HEK293 (cell line): ENCODE data around the gene TPH2.

Experiments
- CTCF ChIA-PET: fragments of 350-600 bp; formaldehyde crosslinking; extraction: SDS; loops from one replicate; lab custom pipeline; 2021; ENCODE audit warnings: antibody characterized with exemption; lab: Yijun Ruan, JAX
- POLR2A ChIA-PET: fragments of 300-600 bp; formaldehyde crosslinking; extraction: SDS; loops from one replicate; lab custom pipeline; 2020; ENCODE audit warnings: antibody characterized with exemption, inconsistent platforms; lab: Yijun Ruan, JAX
- H3K27ac ChIP-seq: fragments of 200-500 bp; sonication (Bioruptor generic); 2 replicates; pipeline ENCODE4 v1.5.1; 2014; ENCODE audit warnings: low read depth, low read length, control low read depth, inconsistent platforms; ENCODE audit errors: extremely low read depth
- H3K36me3 ChIP-seq, 2 experiments: fragments of 200-500 bp in 1 of 2; sonication (Bioruptor generic) in 1 of 2; 1 replicate in 1 of 2; 2 replicates in 1 of 2; pipeline ENCODE4 v1.5.1; 2014 to 2017; ENCODE audit warnings: inconsistent platforms in 2 of 2, low read length in 2 of 2; ENCODE audit not compliant: control insufficient read depth in 2 of 2, insufficient read depth in 1 of 2
- H3K4me1 ChIP-seq: fragments of 200-500 bp; sonication (Bioruptor generic); 2 replicates; pipeline ENCODE4 v1.5.1; 2014; ENCODE audit warnings: mild to moderate bottlenecking, low read length, inconsistent platforms; ENCODE audit not compliant: control insufficient read depth, insufficient read depth
- H3K4me3 ChIP-seq: 2 replicates; pipeline ENCODE4 v1.5.1; 2011; ENCODE audit warnings: low read depth, mild to moderate bottlenecking, control low read depth, low read length, moderate library complexity
- H3K9me3 ChIP-seq: fragments of 200-500 bp; sonication (Bioruptor generic); 2 replicates; pipeline ENCODE4 v1.5.1; 2014; ENCODE audit warnings: low read depth, low read length, inconsistent platforms; ENCODE audit not compliant: control insufficient read depth, insufficient read depth
- GLI2 ChIP-seq: fragments of 450-650 bp; formaldehyde crosslinking; IDR thresholded peaks from 2 replicates; pipeline ENCODE4; 2017; ENCODE audit warnings: missing biosample characterization, missing genetic modification characterization, low read depth, borderline replicate concordance
- HOXD13 ChIP-seq: sonication (generic); formaldehyde crosslinking; IDR thresholded peaks from 2 replicates; pipeline ENCODE4 v1.8.0; 2022; ENCODE audit warnings: missing genetic modification reagents, borderline replicate concordance
- OSR2 ChIP-seq: fragments of 450-650 bp; formaldehyde crosslinking; IDR thresholded peaks from 2 replicates; pipeline ENCODE4 v1.5.1; 2016; ENCODE audit warnings: missing biosample characterization, missing genetic modification characterization
- RBAK ChIP-seq: fragments of 450-650 bp; formaldehyde crosslinking; IDR thresholded peaks from 2 replicates; pipeline ENCODE4 v1.5.1; 2016; ENCODE audit warnings: missing biosample characterization, missing genetic modification characterization
- SETDB1 ChIP-seq: IDR thresholded peaks from one replicate; pipeline ENCODE4 v1.6.1; 2017; ENCODE audit warnings: mild to moderate bottlenecking, low read length, moderate library complexity, mixed read lengths; ENCODE audit not compliant: insufficient read length
- TRIM28 ChIP-seq: IDR thresholded peaks from 2 replicates; pipeline ENCODE4 v1.6.1; 2011; ENCODE audit warnings: low read length, control low read depth, borderline replicate concordance
- ZBTB7A ChIP-seq: fragments of 450-650 bp; formaldehyde crosslinking; IDR thresholded peaks from 2 replicates; pipeline ENCODE4 v1.5.1; 2016; ENCODE audit warnings: low read depth, missing biosample characterization, missing genetic modification characterization
- ZIC2 ChIP-seq: fragments of 450-650 bp; formaldehyde crosslinking; IDR thresholded peaks from 2 replicates; pipeline ENCODE4 v1.5.1; 2016; ENCODE audit warnings: missing biosample characterization, missing genetic modification characterization
- ZNF112 ChIP-seq: fragments of 450-650 bp; formaldehyde crosslinking; IDR thresholded peaks from 2 replicates; pipeline ENCODE4 v1.5.0; 2017; ENCODE audit warnings: missing biosample characterization, missing genetic modification characterization
- ZNF121 ChIP-seq: fragments of 450-650 bp; formaldehyde crosslinking; IDR thresholded peaks from 2 replicates; pipeline ENCODE4 v1.5.1; 2016; ENCODE audit warnings: missing biosample characterization, missing genetic modification characterization
- ZNF174 ChIP-seq: fragments of 450-650 bp; formaldehyde crosslinking; IDR thresholded peaks from 2 replicates; pipeline ENCODE4 v1.5.0; 2017; ENCODE audit warnings: missing biosample characterization, mild to moderate bottlenecking, missing genetic modification characterization
- ZNF2 ChIP-seq: fragments of 450-650 bp; formaldehyde crosslinking; IDR thresholded peaks from 2 replicates; pipeline ENCODE4 v1.5.1; 2016; ENCODE audit warnings: missing biosample characterization, missing genetic modification characterization
- ZNF335 ChIP-seq: fragments of 450-650 bp; formaldehyde crosslinking; conservative IDR thresholded peaks from 2 replicates; pipeline ENCODE4 v1.5.1; 2016; ENCODE audit warnings: missing biosample characterization, missing genetic modification characterization
- ZNF350 ChIP-seq: fragments of 450-650 bp; formaldehyde crosslinking; IDR thresholded peaks from 2 replicates; pipeline ENCODE4 v1.5.0; 2017; ENCODE audit warnings: missing biosample characterization, mild to moderate bottlenecking, missing genetic modification characterization
- ZNF394 ChIP-seq: fragments of 450-650 bp; formaldehyde crosslinking; IDR thresholded peaks from 2 replicates; pipeline ENCODE4 v1.5.1; 2016; ENCODE audit warnings: missing biosample characterization, missing genetic modification characterization, mild to moderate bottlenecking, moderate library complexity, borderline replicate concordance
- ZNF510 ChIP-seq: fragments of 450-650 bp; formaldehyde crosslinking; IDR thresholded peaks from 2 replicates; pipeline ENCODE4 v1.5.1; 2018; ENCODE audit warnings: mild to moderate bottlenecking, missing genetic modification characterization, missing biosample characterization; ENCODE audit not compliant: insufficient replicate concordance
- ZNF585B ChIP-seq: fragments of 450-650 bp; formaldehyde crosslinking; IDR thresholded peaks from 2 replicates; pipeline ENCODE4 v1.5.1; 2016; ENCODE audit warnings: missing biosample characterization, missing genetic modification characterization
- ZNF629 ChIP-seq: fragments of 450-650 bp; formaldehyde crosslinking; IDR thresholded peaks from 2 replicates; pipeline ENCODE4 v1.5.1; 2017; ENCODE audit warnings: missing biosample characterization, missing genetic modification characterization
- ZNF670 ChIP-seq: fragments of 450-650 bp; formaldehyde crosslinking; IDR thresholded peaks from 2 replicates; pipeline ENCODE4 v1.5.1; 2016; ENCODE audit warnings: missing biosample characterization, missing genetic modification characterization, low read depth
- ZNF792 ChIP-seq: fragments of 450-650 bp; formaldehyde crosslinking; IDR thresholded peaks from 2 replicates; pipeline ENCODE4 v1.5.1; 2016; ENCODE audit warnings: missing biosample characterization, missing genetic modification characterization
- ZNF837 ChIP-seq: fragments of 450-650 bp; formaldehyde crosslinking; IDR thresholded peaks from 2 replicates; pipeline ENCODE4 v1.5.1; 2016; ENCODE audit warnings: missing biosample characterization, missing genetic modification characterization
- ZNF843 ChIP-seq: fragments of 450-650 bp; formaldehyde crosslinking; IDR thresholded peaks from 2 replicates; pipeline ENCODE4 v1.5.1; 2016; ENCODE audit warnings: missing biosample characterization, missing genetic modification characterization
- TF ChIP-seq, protein P1 (sequence below): fragments of 450-650 bp; formaldehyde crosslinking; IDR thresholded peaks from 2 replicates; pipeline ENCODE4 v1.5.1; 2016; ENCODE audit warnings: missing biosample characterization, missing genetic modification characterization
- TF ChIP-seq, protein P2 (sequence below): fragments of 450-650 bp; formaldehyde crosslinking; IDR thresholded peaks from 2 replicates; pipeline ENCODE4 v1.5.1; 2017; ENCODE audit warnings: missing biosample characterization, missing genetic modification characterization
- TF ChIP-seq, protein P3 (sequence below): fragments of 450-650 bp; formaldehyde crosslinking; IDR thresholded peaks from 2 replicates; pipeline ENCODE4 v1.5.1; 2016; ENCODE audit warnings: missing biosample characterization, missing genetic modification characterization
- TF ChIP-seq, protein P4 (sequence below): fragments of 450-650 bp; formaldehyde crosslinking; IDR thresholded peaks from 2 replicates; pipeline ENCODE4 v1.5.1; 2017; ENCODE audit warnings: missing biosample characterization, missing genetic modification characterization
- TF ChIP-seq, protein P5 (sequence below): fragments of 450-650 bp; formaldehyde crosslinking; IDR thresholded peaks from 2 replicates; pipeline ENCODE4 v1.5.1; 2016; ENCODE audit warnings: missing biosample characterization, missing genetic modification characterization

The TPH2 gene

DNA sequence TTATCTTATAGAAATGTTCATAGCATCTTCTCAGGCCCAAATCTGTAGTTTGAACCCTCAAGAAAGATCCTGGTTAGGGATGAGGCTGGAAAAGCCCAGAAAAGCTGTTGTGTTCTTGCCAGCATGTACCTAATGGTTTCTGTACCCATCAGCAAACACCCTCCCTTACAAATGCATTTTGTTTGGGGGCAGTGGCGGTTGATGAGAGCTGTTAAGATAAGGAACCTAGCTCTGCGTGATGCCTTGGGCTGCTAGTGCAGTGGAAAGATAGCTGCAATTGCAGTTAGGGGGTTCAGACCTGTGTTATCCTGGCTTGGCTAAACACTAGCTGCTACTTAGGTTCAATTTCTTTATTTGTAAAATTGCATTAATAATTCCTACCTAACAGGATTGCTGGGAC lies 3.6 kb downstream of the TPH2 start:
- Histone ChIP-seq H3K4me1 (no peaks in the 10 kb centered on the region), H3K36me3 (no peaks in the 10 kb centered on the region), H3K27ac (no peak overlapping the region), H3K4me3 (no peak overlapping the region), H3K9me3 (no peaks in the 10 kb centered on the region)
- TF ChIP-seq ZIC2 (tag by site-specific recombination): no peak
- TF ChIP-seq HOXD13: no peak
- no peak for TF ChIP-seq RBAK (tag by site-specific recombination)
- TF ChIP-seq ZNF510 (tag by site-specific recombination): no peak
- TF ChIP-seq TRIM28: no peak
- no peak for TF ChIP-seq ZNF335 (tag by site-specific recombination)
- no peak for TF ChIP-seq ZNF174 (tag by site-specific recombination)
- no peak for TF ChIP-seq ZNF792 (tag by site-specific recombination)
- TF ChIP-seq, protein P1, sequence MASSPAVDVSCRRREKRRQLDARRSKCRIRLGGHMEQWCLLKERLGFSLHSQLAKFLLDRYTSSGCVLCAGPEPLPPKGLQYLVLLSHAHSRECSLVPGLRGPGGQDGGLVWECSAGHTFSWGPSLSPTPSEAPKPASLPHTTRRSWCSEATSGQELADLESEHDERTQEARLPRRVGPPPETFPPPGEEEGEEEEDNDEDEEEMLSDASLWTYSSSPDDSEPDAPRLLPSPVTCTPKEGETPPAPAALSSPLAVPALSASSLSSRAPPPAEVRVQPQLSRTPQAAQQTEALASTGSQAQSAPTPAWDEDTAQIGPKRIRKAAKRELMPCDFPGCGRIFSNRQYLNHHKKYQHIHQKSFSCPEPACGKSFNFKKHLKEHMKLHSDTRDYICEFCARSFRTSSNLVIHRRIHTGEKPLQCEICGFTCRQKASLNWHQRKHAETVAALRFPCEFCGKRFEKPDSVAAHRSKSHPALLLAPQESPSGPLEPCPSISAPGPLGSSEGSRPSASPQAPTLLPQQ (tag by site-specific recombination): no peak
- TF ChIP-seq, protein P2, sequence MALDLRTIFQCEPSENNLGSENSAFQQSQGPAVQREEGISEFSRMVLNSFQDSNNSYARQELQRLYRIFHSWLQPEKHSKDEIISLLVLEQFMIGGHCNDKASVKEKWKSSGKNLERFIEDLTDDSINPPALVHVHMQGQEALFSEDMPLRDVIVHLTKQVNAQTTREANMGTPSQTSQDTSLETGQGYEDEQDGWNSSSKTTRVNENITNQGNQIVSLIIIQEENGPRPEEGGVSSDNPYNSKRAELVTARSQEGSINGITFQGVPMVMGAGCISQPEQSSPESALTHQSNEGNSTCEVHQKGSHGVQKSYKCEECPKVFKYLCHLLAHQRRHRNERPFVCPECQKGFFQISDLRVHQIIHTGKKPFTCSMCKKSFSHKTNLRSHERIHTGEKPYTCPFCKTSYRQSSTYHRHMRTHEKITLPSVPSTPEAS (tag by site-specific recombination): no peak
- no peak for TF ChIP-seq ZNF629
- TF ChIP-seq ZNF843 (tag by site-specific recombination): no peak
- ChIA-PET POLR2A (no interaction called here), CTCF (interaction anchor here (0.8 to 1.4 kb wide), 2 partner anchors 68 to 162 kb away, joined by 3 read pairs; no protein-coding TSS in a partner anchor)

DNA sequence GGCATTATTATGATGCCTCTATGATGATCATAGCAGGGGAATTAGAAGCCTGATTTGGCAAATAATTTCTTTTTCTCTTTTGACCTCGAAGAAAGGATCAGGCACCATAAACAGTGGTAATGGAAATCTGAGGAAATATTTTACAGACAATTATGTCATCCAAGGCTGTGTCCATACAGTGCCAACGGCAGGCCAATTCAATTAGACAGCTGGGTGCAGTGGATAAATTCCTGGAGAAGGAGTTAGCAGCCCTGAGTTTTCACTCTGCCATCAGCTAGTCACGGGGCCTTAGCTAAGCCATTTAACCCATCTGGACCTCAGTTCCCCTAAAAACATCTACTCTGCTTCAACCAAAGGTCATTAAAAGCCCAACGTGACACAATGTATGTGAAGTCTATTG lies 4.1 kb downstream of the TPH2 start:
- no peaks in the 10 kb centered on the region for H3K9me3 ChIP-seq
- POLR2A ChIA-PET: no interaction called here
- no peaks in the 10 kb centered on the region for H3K4me1 ChIP-seq
- CTCF ChIA-PET: interaction anchor here (0.8 to 1.4 kb wide), 2 partner anchors 67 to 162 kb away, joined by 3 read pairs; no protein-coding TSS in a partner anchor
- H3K4me3 ChIP-seq: no peak overlapping the region
- H3K27ac ChIP-seq: no peak overlapping the region
- TF ChIP-seq ZNF585B: no peak
- TF ChIP-seq, protein P3, sequence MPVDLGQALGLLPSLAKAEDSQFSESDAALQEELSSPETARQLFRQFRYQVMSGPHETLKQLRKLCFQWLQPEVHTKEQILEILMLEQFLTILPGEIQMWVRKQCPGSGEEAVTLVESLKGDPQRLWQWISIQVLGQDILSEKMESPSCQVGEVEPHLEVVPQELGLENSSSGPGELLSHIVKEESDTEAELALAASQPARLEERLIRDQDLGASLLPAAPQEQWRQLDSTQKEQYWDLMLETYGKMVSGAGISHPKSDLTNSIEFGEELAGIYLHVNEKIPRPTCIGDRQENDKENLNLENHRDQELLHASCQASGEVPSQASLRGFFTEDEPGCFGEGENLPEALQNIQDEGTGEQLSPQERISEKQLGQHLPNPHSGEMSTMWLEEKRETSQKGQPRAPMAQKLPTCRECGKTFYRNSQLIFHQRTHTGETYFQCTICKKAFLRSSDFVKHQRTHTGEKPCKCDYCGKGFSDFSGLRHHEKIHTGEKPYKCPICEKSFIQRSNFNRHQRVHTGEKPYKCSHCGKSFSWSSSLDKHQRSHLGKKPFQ (tag by site-specific recombination): no peak
- H3K36me3 ChIP-seq: no peaks in the 10 kb centered on the region

DNA sequence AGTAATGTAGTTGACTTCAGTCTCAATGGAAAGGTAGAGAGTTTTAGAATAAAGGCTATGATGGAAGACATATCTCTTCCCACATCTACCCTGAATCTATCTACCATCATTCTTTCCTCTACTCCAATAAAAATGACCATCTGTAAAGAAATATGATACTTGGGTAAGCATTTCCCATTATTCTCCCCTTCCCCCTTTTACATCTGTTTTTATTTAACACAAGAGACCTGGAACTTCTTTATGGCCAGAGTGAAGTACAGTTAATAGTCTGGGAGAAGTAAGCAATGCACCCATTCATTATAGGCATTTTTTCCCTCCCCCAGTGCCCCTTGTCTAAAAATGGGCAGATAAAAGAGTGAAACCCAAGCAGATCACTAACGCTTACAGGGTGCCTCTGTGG lies 6.5 kb downstream of the TPH2 start:
- Histone ChIP-seq H3K4me1 (no peaks in the 10 kb centered on the region), H3K4me3 (no peak overlapping the region), H3K36me3 (no peaks in the 10 kb centered on the region), H3K27ac (no peak overlapping the region), H3K9me3 (no peaks in the 10 kb centered on the region)
- CTCF ChIA-PET: interaction anchor here (1.5 kb wide), 1 partner anchor 165 kb away, joined by 9 read pairs; no protein-coding TSS in a partner anchor
- POLR2A ChIA-PET: no interaction called here
- TF ChIP-seq ZNF837 (tag by site-specific recombination) (no peak), ZNF2 (no peak), SETDB1 (no peak), ZNF121 (tag by site-specific recombination) (no peak), ZBTB7A (tag by site-specific recombination) (no peak), ZNF394 (tag by site-specific recombination) (no peak), ZNF350 (tag by site-specific recombination) (no peak), ZNF112 (tag by site-specific recombination) (no peak), GLI2 (tag by site-specific recombination) (no peak), ZNF670 (tag by site-specific recombination) (no peak), OSR2 (tag by site-specific recombination) (no peak)
- TF ChIP-seq, protein P4, sequence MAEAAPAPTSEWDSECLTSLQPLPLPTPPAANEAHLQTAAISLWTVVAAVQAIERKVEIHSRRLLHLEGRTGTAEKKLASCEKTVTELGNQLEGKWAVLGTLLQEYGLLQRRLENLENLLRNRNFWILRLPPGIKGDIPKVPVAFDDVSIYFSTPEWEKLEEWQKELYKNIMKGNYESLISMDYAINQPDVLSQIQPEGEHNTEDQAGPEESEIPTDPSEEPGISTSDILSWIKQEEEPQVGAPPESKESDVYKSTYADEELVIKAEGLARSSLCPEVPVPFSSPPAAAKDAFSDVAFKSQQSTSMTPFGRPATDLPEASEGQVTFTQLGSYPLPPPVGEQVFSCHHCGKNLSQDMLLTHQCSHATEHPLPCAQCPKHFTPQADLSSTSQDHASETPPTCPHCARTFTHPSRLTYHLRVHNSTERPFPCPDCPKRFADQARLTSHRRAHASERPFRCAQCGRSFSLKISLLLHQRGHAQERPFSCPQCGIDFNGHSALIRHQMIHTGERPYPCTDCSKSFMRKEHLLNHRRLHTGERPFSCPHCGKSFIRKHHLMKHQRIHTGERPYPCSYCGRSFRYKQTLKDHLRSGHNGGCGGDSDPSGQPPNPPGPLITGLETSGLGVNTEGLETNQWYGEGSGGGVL (tag by site-specific recombination): no peak
- TF ChIP-seq, protein P5, sequence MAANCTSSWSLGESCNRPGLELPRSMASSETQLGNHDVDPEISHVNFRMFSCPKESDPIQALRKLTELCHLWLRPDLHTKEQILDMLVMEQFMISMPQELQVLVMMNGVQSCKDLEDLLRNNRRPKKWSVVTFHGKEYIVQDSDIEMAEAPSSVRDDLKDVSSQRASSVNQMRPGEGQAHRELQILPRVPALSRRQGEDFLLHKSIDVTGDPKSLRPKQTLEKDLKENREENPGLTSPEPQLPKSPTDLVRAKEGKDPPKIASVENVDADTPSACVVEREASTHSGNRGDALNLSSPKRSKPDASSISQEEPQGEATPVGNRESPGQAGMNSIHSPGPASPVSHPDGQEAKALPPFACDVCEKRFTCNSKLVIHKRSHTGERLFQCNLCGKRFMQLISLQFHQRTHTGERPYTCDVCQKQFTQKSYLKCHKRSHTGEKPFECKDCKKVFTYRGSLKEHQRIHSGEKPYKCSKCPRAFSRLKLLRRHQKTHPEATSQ: no peak
